CD1c-positive myeloid dendritic cell (primary cell): ENCODE results near the gene CCNT1.
"Not testable (repeated sequence)": the region's sequence is repeated elsewhere in the genome, so short reads cannot be mapped to it uniquely, and the experiment has no call there.

Experiments
- DNase-seq: peaks from one replicate; pipeline ENCODE4 v3.0.0-alpha.2; 2016; ENCODE audit errors: extremely low spot score

Gene CCNT1

DNA sequence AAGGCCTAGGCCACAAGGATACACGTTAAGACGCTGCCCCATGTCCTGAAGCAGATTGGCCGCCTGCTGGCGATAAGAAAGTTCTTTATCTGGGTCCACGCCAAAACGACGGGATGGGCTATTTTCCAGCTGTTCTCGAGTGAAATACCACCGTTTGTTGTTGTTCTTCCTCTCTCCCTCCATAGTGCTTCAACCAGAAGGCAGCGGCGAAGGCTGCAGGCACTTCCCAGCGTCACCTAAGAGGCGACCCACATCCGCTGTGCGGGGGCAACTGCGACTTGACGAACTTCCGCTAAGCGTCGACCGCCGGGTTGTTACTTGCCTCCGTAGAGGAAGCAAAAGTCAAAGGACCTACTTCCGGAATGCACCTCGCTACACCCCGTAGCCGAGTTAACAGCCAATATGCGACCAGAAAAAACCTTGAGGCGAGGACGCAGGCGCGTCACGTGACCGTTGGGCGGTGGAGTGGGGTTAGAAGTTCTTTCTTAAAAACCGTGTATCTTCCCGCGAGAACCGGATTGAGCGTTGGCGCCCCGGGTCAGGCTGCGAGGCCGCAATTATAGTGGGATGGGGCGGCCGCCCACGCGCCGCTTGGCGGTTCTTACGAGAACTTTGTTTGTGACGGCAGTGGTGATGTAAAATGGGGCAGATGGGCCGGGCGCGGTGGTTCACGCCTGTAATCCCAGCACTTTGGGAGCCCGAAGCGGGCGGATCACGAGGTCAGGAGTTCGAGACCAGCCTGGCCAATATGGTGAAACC, at the start of gene CCNT1:
TSS of gene CCNT1 (minus strand) at position 215 of the 759 bp plus-strand sequence. CDS start at position 183, 32 bp downstream.
- peak; percentile 100 for DNase-seq

DNA sequence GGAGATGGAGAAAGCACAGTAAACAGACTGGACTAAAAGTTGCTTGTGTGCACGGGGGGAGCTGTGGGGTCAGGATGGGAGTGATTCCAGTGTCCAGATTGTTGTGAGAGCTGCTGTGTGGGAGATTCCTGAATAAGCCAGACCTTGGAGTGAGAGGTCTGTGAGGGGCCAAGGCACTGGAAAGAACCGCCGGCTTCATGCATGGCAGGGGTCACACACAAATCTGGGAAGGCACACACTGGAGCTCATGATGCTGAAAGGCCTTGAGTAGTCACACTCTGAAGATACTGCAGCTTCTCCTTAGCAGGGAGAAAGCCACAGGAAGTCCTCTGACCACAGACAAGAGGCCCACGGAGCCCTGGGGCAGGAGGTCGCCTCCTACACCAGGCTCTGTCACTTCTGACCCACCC, 49.3 kb upstream of the CCNT1 start:
- DNase-seq, result peak; percentile 53

- DNase-seq, result no peak
Observed at GRCh38 chr12:48764521-48764920, 48.0 kb upstream of the CCNT1 start.

DNA sequence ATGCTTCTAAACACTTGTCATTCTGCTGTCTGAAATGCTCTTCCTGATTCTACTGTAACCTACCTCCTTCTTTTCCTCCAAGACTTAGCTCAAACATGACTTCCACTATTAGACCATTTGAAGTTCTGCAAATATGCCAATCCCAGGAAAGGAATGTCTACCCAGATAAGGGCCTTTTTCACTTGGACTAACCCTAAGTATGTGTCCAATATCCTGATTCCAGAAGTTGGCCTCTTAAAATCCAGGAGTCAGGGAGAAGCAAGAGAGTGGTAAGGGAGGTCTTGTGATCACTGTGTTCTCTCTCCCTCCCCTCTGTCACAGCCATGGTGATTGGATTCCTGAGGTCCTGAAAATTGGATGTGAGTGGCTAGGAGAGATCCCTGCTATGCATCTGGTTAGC, 42.2 kb upstream of the CCNT1 start:
- DNase-seq, result no peak

- no peak for DNase-seq
Observed at GRCh38 chr12:48758186-48758585, 41.7 kb upstream of the CCNT1 start.

DNA sequence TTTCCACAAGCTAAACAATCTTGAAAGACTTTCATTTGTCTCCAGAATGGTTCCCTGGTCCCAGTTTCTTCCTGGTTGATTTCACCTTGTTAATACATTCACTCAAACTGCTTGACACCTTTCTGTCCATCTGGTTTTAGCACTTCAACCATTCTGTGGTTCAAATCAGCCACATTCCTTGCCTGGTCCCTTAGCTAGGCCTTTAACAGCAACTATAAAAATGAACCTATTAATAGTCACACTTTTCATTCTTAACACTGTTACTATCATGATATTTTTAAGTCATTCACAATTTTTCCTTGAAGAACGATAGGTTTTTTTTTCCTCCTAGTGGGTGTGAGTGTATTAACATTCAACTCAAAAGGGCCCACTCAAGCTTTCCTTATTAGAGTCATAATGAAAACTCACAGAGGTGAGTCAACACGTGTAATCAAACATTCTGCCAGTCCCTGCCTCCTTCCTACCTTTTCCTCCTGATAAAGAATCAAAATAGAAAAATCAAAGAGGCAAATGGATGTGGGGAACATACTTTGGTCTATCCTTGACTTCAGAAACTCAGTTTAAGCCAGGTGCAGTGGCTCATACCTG, 34.4 kb upstream of the CCNT1 start:
- DNase-seq, result no peak

GRCh38 chr12:48750215-48750614, 33.7 kb upstream of the CCNT1 start:
- DNase-seq, result no peak

DNA sequence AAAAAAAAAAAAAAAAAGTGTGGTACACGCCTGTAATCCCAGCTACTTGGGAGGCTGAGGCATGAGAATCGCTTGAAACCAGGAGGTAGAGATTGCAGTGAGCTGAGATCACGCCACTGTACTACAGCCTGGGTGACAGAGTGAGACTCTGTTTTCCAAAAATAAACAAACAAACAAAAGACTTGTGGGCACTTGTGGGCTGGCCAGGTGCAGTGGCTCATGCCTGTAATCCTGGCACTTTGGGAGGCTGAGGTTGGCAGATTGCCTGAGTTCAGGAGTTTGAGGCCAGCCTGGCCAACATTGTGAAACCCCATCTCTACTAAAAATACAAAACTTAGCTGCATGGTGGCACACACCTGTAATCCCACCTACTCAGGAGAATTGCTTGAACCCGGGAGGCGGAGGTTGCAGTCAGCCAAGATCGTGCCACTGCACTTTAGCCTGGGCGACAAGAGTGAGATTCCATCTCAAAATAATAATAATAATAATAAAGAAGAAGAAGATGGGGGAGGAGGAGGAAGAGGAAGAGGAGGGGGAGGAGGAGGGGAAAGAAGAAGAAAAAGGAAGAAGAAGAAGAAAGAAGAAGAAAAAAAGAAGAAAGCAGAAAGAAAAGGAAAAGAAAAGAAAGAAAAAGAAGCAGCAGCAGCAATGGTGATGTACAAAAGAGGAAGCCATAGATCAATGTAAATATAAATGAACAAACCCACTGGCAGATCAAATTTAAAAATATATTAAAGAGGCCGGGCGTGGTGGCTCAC, 27.9 kb upstream of the CCNT1 start:
- no peak for DNase-seq

DNA sequence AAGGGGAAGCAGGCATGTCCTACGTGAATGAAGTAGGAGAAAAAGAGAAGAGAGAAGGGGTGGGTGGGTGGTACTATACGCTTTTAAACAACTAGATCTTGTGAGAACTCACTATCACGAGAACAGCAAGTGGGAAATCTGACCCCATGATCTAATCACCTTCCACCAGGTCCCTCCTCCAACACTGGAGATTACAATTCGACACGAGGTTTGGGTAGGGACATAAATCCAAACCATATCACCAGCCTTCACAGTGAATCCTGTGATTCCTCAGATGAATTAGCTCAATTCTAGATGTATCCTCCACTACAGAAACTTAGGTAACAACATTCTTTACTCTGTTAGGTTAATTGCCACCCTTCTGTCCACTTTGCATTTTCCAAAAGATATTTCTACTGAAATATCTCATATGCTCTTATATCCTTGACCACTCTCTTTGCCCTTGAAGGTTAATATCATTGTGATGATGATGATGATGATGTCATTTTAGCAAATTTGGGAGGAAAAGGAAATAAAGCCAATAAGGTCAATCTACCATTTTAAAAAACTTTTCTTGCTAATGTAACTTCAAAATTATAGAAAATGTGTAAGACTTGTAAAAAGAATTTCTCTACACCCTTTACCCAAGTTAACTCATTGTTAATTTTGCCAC, 23.2 kb upstream of the CCNT1 start:
- DNase-seq, result peak; percentile 58

- DNase-seq, result no peak
Observed at GRCh38 chr12:48736456-48736855, 19.9 kb upstream of the CCNT1 start.

GRCh38 chr12:48728807-48729206, 12.3 kb upstream of the CCNT1 start:
- no peak for DNase-seq

DNA sequence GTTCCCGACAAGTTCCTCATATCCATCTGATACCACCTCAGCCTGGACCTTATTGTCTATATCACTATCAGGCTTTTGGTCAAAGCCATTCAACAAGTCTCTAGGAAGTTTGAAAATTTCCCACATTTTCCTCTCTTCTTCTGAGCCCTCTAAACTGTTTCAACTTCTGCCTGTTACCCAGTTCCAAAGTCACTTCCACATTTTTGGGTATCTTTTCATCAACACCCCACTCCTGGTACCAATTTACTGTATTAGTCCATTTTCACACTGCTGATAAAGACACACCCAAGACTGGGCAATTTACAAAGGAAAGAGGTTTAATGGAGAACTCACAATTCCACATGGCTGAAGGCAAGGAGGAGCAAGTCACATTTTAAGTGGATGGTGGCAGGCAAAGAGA, 4.2 kb upstream of the CCNT1 start:
- DNase-seq, result not testable (repeated sequence)

DNA sequence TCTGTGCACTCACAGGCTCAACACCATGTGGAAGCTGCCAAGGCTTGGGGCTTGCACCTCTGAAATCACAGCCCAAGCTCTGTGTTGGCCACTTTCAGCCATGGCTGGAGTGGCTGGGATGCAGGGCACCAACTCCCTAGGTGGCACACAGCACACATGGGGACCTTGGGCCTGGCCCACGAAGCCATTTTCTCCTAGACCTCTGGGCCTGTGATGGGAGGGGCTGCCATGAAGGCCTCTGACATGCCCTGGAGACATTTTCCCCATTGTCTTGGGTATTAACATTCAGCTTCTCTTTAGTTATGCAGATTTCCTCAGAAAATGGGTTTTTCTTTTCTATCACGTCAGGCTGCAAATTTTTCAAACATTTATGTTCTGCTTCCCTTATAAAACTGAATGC, 3.7 kb upstream of the CCNT1 start:
- not testable (repeated sequence) for DNase-seq

- DNase-seq, result not testable (repeated sequence)
Observed at GRCh38 chr12:48719002-48719401, 2.5 kb upstream of the CCNT1 start.

DNA sequence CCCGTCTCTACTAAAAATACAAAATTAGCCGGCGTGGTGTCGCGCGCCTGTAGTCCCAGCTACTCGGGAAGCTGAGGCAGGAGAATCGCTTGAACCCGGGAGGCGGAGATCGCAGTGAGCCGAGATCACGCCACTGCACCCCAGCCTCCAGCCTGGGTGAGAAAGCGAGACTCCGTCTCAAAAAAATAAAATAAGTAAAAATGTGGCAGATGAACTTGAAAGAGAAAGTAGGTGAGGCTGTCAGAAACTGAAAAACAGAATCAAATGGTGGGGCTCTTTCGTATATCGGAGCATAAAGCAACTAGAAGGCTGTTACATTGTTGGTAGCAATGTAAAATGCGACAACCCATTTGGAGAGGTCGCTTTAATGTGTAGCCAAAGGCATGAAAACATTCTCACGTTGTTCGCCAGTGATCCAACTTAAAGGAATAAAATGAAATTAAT, 767 bp upstream of the CCNT1 start:
- peak; percentile 7 for DNase-seq

DNA sequence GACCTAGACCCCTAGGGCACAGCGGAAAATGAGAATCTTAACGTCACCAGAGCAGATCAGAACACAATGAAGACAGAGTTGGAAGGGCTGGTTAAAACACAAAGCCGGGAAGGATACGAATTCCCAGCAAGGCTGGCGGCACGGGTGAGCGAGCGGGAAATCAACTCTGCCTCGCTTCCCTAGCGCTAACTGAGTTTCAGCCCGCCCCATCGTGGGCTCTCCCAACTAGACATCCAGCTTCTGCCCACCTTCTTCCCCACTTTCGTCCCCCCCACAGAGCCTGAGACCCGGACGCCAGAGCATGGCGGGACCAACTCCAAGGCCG, 377 bp downstream of the CCNT1 start:
- no peak for DNase-seq

- DNase-seq, result no peak
Observed at GRCh38 chr12:48712209-48712608, 4.3 kb downstream of the CCNT1 start.

- not testable (repeated sequence) for DNase-seq
Observed at GRCh38 chr12:48698822-48699221, 17.7 kb downstream of the CCNT1 start.

- no peak for DNase-seq
Observed at GRCh38 chr12:48696626-48697025, 19.9 kb downstream of the CCNT1 start.

DNA sequence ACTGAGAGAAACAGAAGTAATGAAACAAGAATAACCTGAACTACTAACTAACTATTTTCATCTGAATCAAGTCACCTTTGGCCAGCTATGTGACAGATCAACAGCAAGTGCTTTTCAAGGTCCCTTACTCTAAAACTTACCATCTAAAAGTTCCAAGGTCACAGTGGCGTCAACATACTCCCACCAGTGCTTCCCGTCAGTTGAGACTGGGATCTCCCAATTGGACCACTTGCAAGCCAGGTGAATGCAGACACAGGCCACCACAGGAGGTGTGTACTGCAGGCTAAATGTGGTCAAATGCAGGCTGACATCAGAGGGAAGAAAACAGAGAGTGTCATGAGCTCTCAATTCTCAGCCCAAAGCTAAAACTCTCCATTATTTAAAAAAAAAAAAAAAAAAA, 20.6 kb downstream of the CCNT1 start:
- no peak for DNase-seq

DNA sequence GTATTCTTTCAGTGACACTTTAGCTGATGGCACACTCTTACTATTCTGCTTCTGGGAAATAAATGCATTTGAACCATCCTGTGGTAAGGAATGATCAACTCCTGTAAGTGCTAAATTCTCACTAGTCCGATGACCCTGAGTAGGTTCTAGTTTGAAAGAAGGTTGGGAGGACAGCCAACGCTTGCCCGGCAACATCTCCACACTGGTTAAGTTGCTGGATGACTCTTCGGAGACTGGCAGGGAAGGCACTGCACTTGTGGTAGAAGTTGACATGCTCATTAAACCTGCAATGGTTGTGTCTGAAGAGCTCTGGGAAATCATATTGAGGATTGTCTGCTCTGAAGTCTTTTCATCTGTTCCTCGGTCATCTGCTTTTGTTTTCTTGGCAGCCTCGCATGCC, 22.5 kb downstream of the CCNT1 start:
- DNase-seq, result no peak

GRCh38 chr12:48693572-48693971, 22.9 kb downstream of the CCNT1 start:
- DNase-seq, result no peak
